Activated CD4-positive, alpha-beta memory T cell treated with anti-CD3 and anti-CD28 coated beads, Interleukin-2, amount 10 ng/mL, durations not matched to agents 7 days and 5 days (primary cell): Measurements from ENCODE around the gene ST6GALNAC4. TPM values are rescaled to one million over a fixed set of nuclear protein-coding genes. Genes with fewer than 3 reads are reported as not detected.

Experiments used
- CTCF ChIA-PET: fragments of 350-600 bp; sonication (Branson Sonifier 250); formaldehyde crosslinking; loops from one replicate; lab custom pipeline; 2021; ENCODE audit warnings: antibody characterized with exemption, inconsistent platforms; lab: Charles Lee
- POLR2A ChIA-PET: fragments of 350-600 bp; sonication (Branson Sonifier 250); formaldehyde crosslinking; loops from one replicate; lab custom pipeline; 2021; ENCODE audit warnings: antibody characterized with exemption; lab: Charles Lee
- DNase-seq: peaks from one replicate; pipeline ENCODE4 v3.0.0-alpha.2; 2020
- H3K27ac Mint-ChIP-seq: one replicate; pipeline ENCODE4 v1.8.0; 2021; ENCODE audit warnings: mild to moderate bottlenecking, mixed read lengths
- H3K27me3 Mint-ChIP-seq: one replicate; pipeline ENCODE4 v1.8.0; 2021; ENCODE audit warnings: mixed read lengths
- H3K36me3 Mint-ChIP-seq: one replicate; pipeline ENCODE4 v1.8.0; 2021; ENCODE audit warnings: low read depth, mixed read lengths
- H3K4me1 Mint-ChIP-seq: one replicate; pipeline ENCODE4 v1.8.0; 2021; ENCODE audit warnings: mixed read lengths
- H3K4me3 Mint-ChIP-seq: one replicate; pipeline ENCODE4 v1.8.0; 2021; ENCODE audit warnings: mild to moderate bottlenecking, mixed read lengths
- H3K9me3 Mint-ChIP-seq: one replicate; pipeline ENCODE4 v1.8.0; 2021; ENCODE audit warnings: mixed read lengths
- total RNA-seq, 2 experiments: library from RNA; stranded (reverse); gene quantifications; one replicate each; pipeline ENCODE4 v1.2.3, GENCODE V29; 2021

Gene ST6GALNAC4
- total RNA-seq, 2 experiments from 2014 or later = 19.4 to 21.5 TPM

- H3K27me3 Mint-ChIP-seq = no peaks in the 10 kb centered on the region
- peaks cover 23% of the 10 kb centered on the region for H3K36me3 Mint-ChIP-seq
- H3K9me3 Mint-ChIP-seq = no peaks in the 10 kb centered on the region
- DNase-seq = no peak
- ChIA-PET POLR2A (interaction anchor here (0.7 to 5.3 kb wide), 11 partner anchors 11 to 465 kb away, joined by 3 to 69 read pairs (median 3); partner anchors contain the start of genes CDK9, PIP5KL1 and ST6GALNAC6), CTCF (interaction anchor here (0.8 to 3.1 kb wide), 8 partner anchors 10 to 202 kb away, joined by 3 to 25 read pairs (median 3); partner anchors contain the start of gene TOR2A)
- H3K27ac Mint-ChIP-seq = peak overlapping the region; percentile 65
- H3K4me3 Mint-ChIP-seq = peak overlapping the region; percentile 72
- H3K4me1 Mint-ChIP-seq = peaks cover 66% of the 10 kb centered on the region
Measured at GRCh38 chr9:127915801-127916719, 781 bp downstream of the ST6GALNAC4 start.

DNA sequence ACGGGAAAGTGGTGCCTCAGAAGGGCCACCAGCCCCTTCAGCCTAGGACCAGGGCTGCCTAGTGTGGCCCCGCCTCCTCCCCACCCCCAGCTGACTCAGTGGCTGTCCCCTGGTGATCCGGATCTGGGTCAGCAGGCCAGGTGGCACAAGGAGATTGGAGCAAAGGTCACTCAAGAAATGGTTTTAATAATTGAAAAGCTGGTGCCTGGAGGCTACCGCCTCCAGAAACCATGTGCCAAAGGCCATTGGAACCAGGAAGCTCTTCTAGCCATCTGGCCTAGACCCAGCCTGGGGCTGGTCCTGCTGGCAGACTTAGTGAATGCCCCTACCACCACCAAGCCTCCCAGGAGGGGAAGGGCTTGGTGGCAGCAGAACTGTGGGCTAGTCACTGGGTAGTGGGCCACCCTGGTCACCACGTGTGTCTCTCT, 1.5 kb downstream of the ST6GALNAC4 start:
- peak overlapping the region; percentile 61 for H3K27ac Mint-ChIP-seq
- H3K4me1 Mint-ChIP-seq = peaks cover 69% of the 10 kb centered on the region
- no peaks in the 10 kb centered on the region for H3K9me3 Mint-ChIP-seq
- no peaks in the 10 kb centered on the region for H3K27me3 Mint-ChIP-seq
- ChIA-PET POLR2A (interaction anchor here (0.7 to 5.3 kb wide), 8 partner anchors 10 to 465 kb away, joined by 3 to 69 read pairs (median 5); partner anchors contain the start of genes CDK9, PIP5KL1 and ST6GALNAC6), CTCF (interaction anchor here (1.5 to 3.1 kb wide), 2 partner anchors 9 to 181 kb away, joined by 3 to 25 read pairs; partner anchors contain the start of gene TOR2A)
- DNase-seq = no peak
- peak overlapping the region; percentile 72 for H3K4me3 Mint-ChIP-seq
- peaks cover 26% of the 10 kb centered on the region for H3K36me3 Mint-ChIP-seq

DNA sequence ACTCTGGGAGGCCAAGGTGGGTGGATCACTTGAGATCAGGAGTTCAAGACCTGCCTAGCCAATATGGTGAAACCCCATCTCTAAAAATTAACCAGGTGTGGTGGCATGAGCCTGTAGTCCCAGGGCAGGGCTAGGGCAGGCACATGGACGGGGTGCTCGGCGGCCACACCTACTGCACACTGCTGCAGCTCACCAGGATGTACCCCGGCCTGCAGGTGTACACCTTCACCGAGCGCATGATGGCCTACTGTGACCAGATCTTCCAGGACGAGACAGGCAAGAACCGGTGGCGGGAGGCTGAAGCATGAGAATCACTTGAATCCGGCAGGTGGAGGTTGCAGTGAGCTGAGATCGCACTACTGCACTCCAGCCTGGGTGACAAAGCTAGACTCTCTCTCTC, 3.2 kb downstream of the ST6GALNAC4 start:
- DNase-seq = no peak
- no peaks in the 10 kb centered on the region for H3K27me3 Mint-ChIP-seq
- no peaks in the 10 kb centered on the region for H3K9me3 Mint-ChIP-seq
- peaks cover 26% of the 10 kb centered on the region for H3K36me3 Mint-ChIP-seq
- ChIA-PET POLR2A (interaction anchor here (1.1 kb wide), 1 partner anchor 51 kb away, joined by 4 read pairs; no protein-coding TSS in a partner anchor), CTCF (interaction anchor here (1.1 to 1.4 kb wide), 2 partner anchors 8 to 179 kb away, joined by 5 to 6 read pairs; partner anchors contain the start of gene TOR2A)
- H3K4me3 Mint-ChIP-seq = no peak overlapping the region
- peak overlapping the region; percentile 26 for H3K27ac Mint-ChIP-seq
- H3K4me1 Mint-ChIP-seq = peaks cover 60% of the 10 kb centered on the region

GRCh38 chr9:127912882-127913281, 4.0 kb downstream of the ST6GALNAC4 start:
- ChIA-PET CTCF (interaction anchor here (0.7 to 1.4 kb wide), 3 partner anchors 9 to 178 kb away, joined by 3 to 6 read pairs (median 5); partner anchors contain the start of genes CDK9 and TOR2A), POLR2A (interaction anchor here (0.9 to 1.3 kb wide), 2 partner anchors 110 to 142 kb away, joined by 3 read pairs; partner anchors contain the start of gene FPGS)
- no peaks in the 10 kb centered on the region for H3K27me3 Mint-ChIP-seq
- H3K27ac Mint-ChIP-seq = peak overlapping the region; percentile 59
- no peak overlapping the region for H3K4me3 Mint-ChIP-seq
- peaks cover 52% of the 10 kb centered on the region for H3K4me1 Mint-ChIP-seq
- no peaks in the 10 kb centered on the region for H3K9me3 Mint-ChIP-seq
- peaks cover 26% of the 10 kb centered on the region for H3K36me3 Mint-ChIP-seq
- DNase-seq = no peak

GRCh38 chr9:127912296-127912695, 4.5 kb downstream of the ST6GALNAC4 start:
- no peak for DNase-seq
- ChIA-PET CTCF (interaction anchor here (1.1 to 1.4 kb wide), 2 partner anchors 9 to 178 kb away, joined by 5 to 6 read pairs; partner anchors contain the start of gene TOR2A), POLR2A (interaction anchor here (0.9 to 1.3 kb wide), 2 partner anchors 109 to 142 kb away, joined by 3 read pairs; partner anchors contain the start of gene FPGS)
- Mint-ChIP-seq H3K9me3 (no peaks in the 10 kb centered on the region), H3K4me3 (no peak overlapping the region), H3K36me3 (peaks cover 26% of the 10 kb centered on the region), H3K27ac (peak overlapping the region; percentile 97), H3K4me1 (peaks cover 49% of the 10 kb centered on the region), H3K27me3 (no peaks in the 10 kb centered on the region)

- CTCF ChIA-PET = interaction anchor here (0.6 to 2.0 kb wide), 12 partner anchors 10 to 299 kb away, joined by 3 to 8 read pairs (median 4); partner anchors contain the start of genes SH2D3C and TOR2A
- Mint-ChIP-seq H3K4me1 (peaks cover 54% of the 10 kb centered on the region), H3K9me3 (no peaks in the 10 kb centered on the region), H3K27me3 (no peaks in the 10 kb centered on the region), H3K4me3 (peak overlapping the region; percentile 11), H3K27ac (peak overlapping the region; percentile 97), H3K36me3 (peaks cover 26% of the 10 kb centered on the region)
- no peak for DNase-seq
- POLR2A ChIA-PET = interaction anchor here (1.4 kb wide), 1 partner anchor 125 kb away, joined by 3 read pairs; the partner anchor contains the start of gene CDK9
Measured at GRCh38 chr9:127910613-127911205, 6.1 kb downstream of the ST6GALNAC4 start.

DNA sequence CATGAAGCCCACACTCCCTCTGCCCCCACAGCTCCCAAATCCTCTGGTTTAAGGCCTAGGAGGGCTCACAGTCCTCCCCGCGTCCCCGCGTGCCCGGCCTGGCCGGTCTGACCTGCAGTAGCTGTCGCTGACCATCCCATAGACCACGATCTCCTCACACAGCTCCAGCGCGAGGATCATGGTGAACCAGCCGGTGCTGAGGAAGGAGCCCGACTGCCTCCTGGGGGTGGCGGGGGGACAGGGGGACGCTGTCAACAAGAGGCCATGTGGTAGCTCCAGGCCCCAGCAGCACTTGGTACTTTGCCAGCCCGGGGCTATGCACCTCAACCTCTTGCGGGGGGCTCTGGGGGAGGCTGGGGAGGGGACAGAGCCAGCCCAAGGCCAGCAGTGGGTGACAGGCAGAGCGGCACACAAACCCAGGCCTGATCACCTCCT, 7.0 kb downstream of the ST6GALNAC4 start:
- Mint-ChIP-seq H3K27ac (no peak overlapping the region), H3K4me3 (no peak overlapping the region), H3K9me3 (no peaks in the 10 kb centered on the region), H3K36me3 (peaks cover 32% of the 10 kb centered on the region), H3K27me3 (no peaks in the 10 kb centered on the region), H3K4me1 (peaks cover 51% of the 10 kb centered on the region)
- ChIA-PET POLR2A (interaction anchor here (1.0 to 1.3 kb wide), 3 partner anchors 117 to 157 kb away, joined by 3 to 4 read pairs (median 3); partner anchors contain the start of gene NAIF1), CTCF (interaction anchor here (1.1 to 2.0 kb wide), 10 partner anchors 11 to 298 kb away, joined by 3 to 8 read pairs (median 4); partner anchors contain the start of gene TOR2A)
- no peak for DNase-seq

DNA sequence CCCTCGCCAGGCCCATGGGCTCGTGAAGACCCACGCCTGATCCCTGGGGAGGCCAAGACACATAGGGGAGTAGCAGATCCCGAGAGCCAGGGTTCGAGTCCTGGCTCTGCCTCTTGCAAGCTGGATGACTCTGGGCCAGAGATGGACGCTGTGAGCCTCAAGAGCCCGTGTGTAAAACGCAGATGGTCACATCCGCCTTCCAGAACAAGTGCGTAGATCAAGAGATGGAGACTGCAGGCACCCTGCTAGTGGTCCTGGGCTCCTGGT, 8.2 kb downstream of the ST6GALNAC4 start:
- CTCF ChIA-PET = no interaction called here
- H3K27ac Mint-ChIP-seq = peak overlapping the region; percentile 16
- no peak overlapping the region for H3K4me3 Mint-ChIP-seq
- POLR2A ChIA-PET = no interaction called here
- no peaks in the 10 kb centered on the region for H3K9me3 Mint-ChIP-seq
- peaks cover 38% of the 10 kb centered on the region for H3K36me3 Mint-ChIP-seq
- H3K4me1 Mint-ChIP-seq = peaks cover 53% of the 10 kb centered on the region
- no peak for DNase-seq
- H3K27me3 Mint-ChIP-seq = no peaks in the 10 kb centered on the region

GRCh38 chr9:127907867-127908659, 8.8 kb downstream of the ST6GALNAC4 start:
- H3K27ac Mint-ChIP-seq = peak overlapping the region; percentile 100
- DNase-seq = no peak

DNA sequence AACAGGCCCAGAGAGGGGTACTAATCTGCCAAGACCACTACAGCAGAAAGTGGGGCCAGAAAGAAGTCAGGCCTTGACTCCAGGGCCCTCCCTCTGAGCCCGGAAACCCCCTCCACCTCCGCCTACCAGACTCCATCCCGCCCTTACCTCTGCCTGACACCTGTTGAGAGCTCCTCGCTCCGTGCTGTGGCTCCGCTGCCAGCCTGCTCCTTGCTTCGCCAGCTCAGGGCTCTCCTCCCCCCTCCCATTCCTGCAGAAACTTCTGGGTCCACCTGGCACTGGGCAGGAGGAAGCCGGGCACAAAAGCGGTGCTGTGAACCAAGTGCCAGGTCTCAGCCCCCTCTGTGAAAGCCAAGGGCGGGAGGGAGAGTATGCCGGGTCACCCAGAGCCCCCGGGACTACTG, 11.1 kb downstream of the ST6GALNAC4 start:
- peak overlapping the region; percentile 95 for H3K4me3 Mint-ChIP-seq
- no peaks in the 10 kb centered on the region for H3K9me3 Mint-ChIP-seq
- ChIA-PET CTCF (interaction anchor here (0.9 to 2.7 kb wide), 7 partner anchors 10 to 171 kb away, joined by 3 to 13 read pairs (median 5); partner anchors contain the start of gene TOR2A), POLR2A (interaction anchor here (0.7 to 3.9 kb wide), 18 partner anchors 11 to 1101 kb away, joined by 3 to 69 read pairs (median 3); partner anchors contain the start of genes CDK9, DPM2, NAIF1 and ST6GALNAC4)
- peaks cover 29% of the 10 kb centered on the region for H3K36me3 Mint-ChIP-seq
- peaks cover 52% of the 10 kb centered on the region for H3K4me1 Mint-ChIP-seq
- H3K27ac Mint-ChIP-seq = peak overlapping the region; percentile 100
- no peaks in the 10 kb centered on the region for H3K27me3 Mint-ChIP-seq
- DNase-seq = peak; percentile 70

More at GRCh38 chr9:127907867-127908659, 8.8 kb downstream of the ST6GALNAC4 start:
- Mint-ChIP-seq H3K9me3 (no peaks in the 10 kb centered on the region), H3K4me3 (no peak overlapping the region), H3K4me1 (peaks cover 56% of the 10 kb centered on the region), H3K27me3 (no peaks in the 10 kb centered on the region), H3K36me3 (peaks cover 42% of the 10 kb centered on the region)
- ChIA-PET POLR2A (no interaction called here), CTCF (no interaction called here)

GRCh38 chr9:127905004-127905728, 11.7 kb downstream of the ST6GALNAC4 start:
- POLR2A ChIA-PET = interaction anchor here (0.7 to 3.9 kb wide), 22 partner anchors 11 to 1100 kb away, joined by 3 to 69 read pairs (median 6); partner anchors contain the start of genes CDK9, DPM2, PTRH1 and ST6GALNAC4
- Mint-ChIP-seq H3K9me3 (no peaks in the 10 kb centered on the region), H3K27ac (peak overlapping the region; percentile 100), H3K27me3 (no peaks in the 10 kb centered on the region), H3K36me3 (peaks cover 29% of the 10 kb centered on the region), H3K4me1 (peaks cover 46% of the 10 kb centered on the region), H3K4me3 (peak overlapping the region; percentile 95)
- peak; percentile 77 for DNase-seq
- CTCF ChIA-PET = interaction anchor here (1.0 to 2.7 kb wide), 7 partner anchors 12 to 170 kb away, joined by 3 to 13 read pairs (median 7); partner anchors contain the start of genes ST6GALNAC4 and TOR2A
